ENCODE measurements around the gene GATB. TPM values are rescaled to one million over a fixed set of nuclear protein-coding genes. Genes with fewer than 3 reads are reported as not detected.
A peak's percentile ranks its signal among the peaks of the same experiment; 100 is the strongest.
"Not testable (repeated sequence)": the region's sequence is repeated elsewhere in the genome, so short reads cannot be mapped to it uniquely, and the experiment has no call there.

The GATB gene
- total RNA-seq, 1 donor from 2014 or later: 20.8 TPM

DNA sequence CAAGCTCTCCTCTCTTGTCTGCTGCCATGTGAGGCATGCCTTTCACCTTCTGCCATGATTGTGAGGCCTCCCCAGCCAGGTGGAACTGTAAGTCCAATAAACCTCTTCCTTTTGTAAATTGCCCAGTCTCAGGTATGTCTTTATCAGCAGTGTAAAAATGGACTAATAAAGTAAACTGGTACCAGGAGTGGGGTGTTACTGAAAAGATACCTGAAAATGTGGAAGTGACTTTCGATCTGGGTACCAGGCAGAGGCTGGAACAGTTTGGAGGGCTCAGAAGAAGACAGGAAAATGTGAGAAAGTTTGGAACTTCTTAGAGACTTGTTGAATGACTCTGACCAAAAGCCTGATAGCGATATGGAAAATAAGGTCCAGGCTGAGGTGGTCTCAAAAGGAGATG, 24.0 kb downstream of the GATB start:
- FAIRE-seq; DNase-seq (ENCODE audit: low spot score in 2 of 2): not testable (repeated sequence)

DNA sequence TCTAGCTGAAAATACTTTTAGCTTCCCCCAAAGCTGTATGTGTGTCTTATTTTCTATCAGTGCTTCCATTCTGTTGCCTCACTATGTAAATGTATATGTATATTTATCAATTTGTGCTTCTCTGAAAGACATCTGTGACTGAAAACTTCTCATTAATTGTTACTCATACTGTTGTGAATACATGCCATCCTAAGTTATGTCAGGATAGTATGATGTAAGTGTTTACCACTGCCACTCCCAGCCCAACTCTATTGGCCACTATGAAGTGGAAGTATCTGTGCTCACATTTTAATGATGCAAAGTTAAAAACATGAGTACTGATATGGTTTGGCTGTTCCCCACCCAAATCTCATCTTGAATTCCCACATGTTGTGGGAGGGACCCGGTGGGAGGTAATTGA, 24.4 kb downstream of the GATB start:
- DNase-seq (ENCODE audit: low spot score in 2 of 2) (no peak), FAIRE-seq (no peak)

DNA sequence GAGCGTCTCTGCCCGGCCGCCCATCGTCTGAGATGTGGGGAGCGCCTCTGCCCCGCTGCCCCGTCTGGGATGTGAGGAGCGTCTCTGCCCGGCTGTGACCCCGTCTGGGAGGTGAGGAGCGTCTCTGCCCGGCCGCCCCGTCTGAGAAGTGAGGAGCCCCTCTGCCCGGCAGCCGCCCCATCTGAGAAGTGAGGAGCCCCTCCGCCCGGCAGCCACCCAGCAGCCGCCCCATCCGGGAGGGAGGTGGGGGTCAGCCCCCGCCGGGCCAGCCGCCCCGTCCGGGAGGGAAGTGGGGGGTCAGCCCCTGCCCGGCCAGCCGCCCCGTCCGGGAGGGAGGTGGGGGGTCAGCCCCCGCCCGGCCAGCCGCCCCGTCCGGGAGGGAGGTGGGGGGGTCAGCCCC, 29.1 kb downstream of the GATB start:
- not testable (repeated sequence) for DNase-seq (ENCODE audit: low spot score in 2 of 2); FAIRE-seq

DNA sequence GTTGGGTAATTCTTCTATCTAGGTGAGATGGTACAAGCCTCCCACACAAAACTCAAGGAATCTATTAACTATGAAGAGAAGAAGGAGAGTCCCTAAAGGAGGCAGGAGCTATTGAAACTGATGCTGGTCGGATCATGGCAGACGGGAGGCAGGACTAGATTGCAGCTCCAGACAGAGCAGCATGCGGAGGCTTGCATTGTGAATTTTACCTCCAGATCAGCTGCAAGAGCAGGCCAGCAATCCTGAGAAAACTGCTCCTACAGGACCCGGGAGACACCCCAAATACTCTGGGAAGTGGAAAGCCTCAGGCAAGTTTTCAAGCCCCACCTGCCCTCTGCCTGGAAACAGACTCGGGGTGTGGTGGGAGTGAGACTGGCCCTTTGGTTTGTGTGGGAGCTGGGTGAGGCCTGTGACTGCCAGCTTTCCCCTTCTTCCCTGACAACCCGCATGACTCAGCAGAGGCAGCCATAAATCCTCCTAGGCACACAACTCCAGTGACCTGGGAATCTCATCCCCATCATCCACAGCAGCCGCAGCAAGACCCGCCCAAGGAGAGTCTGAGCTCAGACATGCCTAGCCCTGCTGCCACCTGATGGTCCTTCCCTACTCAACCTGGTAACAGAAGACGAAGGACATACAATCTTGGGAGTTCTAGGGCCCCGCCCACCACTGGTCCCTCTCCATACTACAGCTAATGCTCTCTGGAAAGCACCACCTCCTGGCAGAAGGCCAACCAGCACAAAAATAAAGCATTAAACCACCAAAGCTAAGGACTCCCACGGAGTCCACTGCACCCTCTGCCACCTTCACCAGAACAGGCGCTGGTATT, 30.9 kb downstream of the GATB start:
- DNase-seq (ENCODE audit: low spot score in 2 of 2) (no peak), FAIRE-seq (no peak)

DNA sequence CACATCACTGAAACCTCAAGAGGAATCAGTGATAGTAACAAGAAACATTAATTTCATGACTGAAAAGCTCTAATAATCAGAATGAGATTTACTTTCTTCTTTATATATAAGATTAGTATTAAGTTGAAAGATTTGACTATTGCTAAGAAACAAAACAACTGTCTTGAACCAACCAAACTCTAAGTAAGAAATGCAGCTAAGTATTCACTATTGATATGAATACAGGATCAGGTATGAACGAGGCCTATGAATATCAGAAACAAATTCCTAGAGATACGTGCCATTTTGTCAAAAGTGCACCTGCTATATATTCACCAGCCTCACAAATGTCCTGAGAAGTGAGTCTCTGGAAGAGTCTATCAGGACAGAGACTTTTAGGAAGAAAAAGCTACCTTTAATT, 32.1 kb downstream of the GATB start:
- FAIRE-seq (no peak), DNase-seq (ENCODE audit: low spot score in 2 of 2) (no peak)

DNA sequence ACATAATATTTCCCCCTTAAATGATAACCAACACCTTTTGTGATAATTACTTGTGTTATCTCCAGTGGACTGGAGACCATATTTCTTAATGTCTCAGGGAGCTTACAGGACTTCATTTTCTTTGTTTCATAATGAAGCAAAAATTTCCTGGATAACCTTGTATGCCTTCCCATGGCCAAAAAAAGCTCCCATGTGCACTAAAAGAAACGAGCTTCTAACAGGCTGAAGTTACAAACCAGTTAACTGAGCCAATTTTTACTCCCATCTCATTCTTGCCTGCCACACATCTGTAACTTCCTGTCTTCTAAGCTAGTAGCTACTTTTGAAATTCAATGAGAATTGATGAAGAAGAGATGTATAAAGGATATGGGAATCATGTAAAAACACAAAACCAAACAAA, 32.8 kb downstream of the GATB start:
- no peak for DNase-seq (ENCODE audit: low spot score in 2 of 2)
- FAIRE-seq: no peak

DNA sequence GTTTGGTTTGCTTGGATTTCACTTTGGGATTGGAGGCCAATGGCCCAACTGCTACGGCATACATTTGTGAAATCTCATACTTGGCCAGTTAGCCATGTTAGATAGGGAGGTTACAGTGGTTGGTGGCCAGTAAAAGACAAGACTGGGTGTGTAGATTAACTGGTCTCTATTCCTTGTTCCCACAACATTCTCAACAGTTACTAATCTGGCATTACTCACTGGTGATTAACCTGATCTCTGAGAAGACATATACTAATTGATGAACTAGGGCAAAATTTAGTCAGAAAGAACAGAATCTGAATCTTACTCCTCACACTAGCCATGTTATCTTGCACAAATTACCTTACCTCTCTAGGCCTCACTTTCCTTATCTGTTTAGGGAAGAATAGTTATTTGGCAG, 33.4 kb downstream of the GATB start:
- FAIRE-seq: no peak

DNA sequence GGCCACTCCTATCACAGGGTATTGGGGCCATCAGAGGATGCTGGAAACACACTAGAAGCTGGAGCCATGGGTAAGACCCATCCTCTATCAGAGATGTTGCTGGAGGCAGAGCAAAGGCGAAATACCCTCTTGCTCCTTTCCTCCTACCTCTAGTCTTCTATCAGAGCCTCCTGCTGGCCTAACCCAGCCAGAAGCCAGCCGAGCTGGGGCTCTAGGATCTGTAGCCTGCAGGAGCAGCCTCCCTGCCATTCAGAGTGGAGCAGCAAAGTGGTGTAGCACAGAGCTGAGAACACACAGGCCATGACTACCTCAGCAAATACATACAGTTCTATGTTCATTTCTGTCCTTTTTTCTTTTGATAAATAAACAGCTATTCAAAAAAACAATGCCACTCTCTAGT, 35.7 kb downstream of the GATB start:
- DNase-seq (ENCODE audit: low spot score in 2 of 2) (no peak), FAIRE-seq (no peak)

More for the DNA sequence above, 33.4 kb downstream of the GATB start:
- DNase-seq (ENCODE audit: low spot score in 2 of 2): no peak

DNA sequence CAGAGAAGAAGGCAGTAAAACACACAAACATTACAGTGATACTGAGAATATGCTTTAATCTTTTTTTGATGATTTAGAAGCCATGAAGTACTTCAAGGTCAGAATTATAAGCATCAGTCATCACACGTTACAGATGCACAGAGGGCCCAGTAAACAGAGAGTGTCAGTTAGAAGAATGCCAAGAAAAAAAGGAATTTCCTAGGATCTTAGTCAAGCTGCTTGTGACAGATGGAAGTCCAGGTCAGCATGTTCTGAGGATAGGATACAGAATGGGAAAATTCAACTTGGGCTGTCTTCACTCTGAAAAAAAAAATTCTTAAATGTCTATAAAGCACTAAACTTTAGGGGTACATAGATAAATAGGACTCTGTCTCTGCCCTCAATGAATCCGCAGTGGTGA, 38.9 kb downstream of the GATB start:
- FAIRE-seq: no peak
- DNase-seq (ENCODE audit: low spot score in 2 of 2): no peak

DNA sequence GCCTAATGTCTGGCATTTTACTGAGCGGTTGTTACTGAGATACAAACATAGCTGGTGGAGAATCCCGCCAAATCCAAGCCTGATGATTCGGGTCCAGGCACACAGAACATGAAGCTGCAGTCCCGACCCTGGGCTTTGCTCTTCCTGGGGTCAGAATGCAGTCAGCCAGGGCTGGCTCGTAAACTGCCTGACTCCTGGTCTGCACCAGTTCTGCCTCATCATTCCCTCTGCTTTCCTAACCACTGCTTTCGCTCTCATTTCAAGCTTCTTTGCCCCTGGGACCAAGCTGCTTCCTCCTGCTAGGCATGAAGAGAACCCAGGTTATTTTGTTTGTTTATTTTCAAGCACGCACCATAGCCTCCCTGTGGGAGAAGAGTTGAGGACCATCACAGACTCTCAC, 39.3 kb downstream of the GATB start:
- no peak for DNase-seq (ENCODE audit: low spot score in 2 of 2)
- FAIRE-seq: no peak

DNA sequence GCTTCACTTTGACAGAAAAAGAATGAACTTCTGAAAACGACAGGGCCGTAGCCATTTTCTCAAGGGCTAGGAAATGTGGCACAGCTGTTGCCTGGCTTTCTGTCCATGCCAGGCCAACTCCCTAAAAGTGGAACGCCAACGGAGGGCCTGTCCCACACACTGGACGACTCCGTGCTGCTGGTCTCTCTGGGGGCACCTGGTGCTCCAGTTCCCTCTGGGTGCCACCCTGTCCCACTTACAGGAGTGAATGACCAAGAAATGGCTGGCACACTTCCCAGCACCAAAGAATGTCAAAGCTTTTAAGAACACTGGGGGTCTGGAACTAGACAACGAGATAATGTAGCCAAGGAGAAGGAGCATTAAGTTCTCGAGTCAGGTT, 40.9 kb downstream of the GATB start:
- DNase-seq (ENCODE audit: low spot score in 2 of 2) (no peak), FAIRE-seq (no peak)

DNA sequence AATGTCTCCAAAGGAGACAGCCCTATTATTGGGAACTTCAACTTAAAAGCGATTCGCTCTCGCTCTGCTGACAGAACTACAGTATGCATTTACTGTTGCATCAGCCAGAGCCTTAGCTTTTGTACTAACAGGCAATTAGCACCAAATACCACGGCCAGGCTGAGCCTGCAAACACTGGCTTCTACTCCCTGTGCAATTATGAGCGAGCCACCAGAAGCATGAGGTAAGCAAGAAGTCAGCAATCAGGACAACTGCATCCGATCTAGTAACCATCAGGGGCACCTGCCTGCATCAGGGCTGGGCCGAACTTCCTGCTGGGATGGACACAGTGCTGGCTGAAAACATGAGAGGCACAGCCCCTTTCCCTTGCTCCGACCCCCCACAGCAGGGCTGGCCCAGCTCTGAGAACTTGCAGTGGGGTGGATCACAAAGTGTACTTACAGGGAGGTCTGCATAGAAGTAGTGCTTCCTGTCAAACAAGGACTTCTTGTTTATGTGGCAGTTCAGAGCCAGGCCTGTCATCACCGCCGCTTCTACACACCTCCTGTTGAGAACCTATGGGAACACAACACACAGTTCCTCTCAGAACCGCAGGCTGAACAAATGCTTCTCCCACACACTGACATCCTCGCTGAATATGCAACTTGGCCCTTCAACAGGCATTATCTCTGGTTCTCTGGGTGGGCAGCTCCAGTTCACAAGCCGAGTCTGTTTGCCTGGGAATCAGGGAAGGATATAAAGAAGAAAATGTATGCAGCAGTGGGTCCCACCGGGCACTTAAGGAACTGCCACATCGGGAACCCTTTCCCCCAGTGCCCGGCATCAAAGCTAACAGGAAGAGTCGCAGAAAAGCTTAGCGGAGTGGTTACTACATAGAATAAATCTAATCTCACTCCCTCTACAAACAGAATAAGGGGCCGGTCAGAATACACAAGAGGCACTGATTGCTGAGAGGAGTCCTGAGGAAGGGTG, 41.5 kb downstream of the GATB start:
- DNase-seq (ENCODE audit: low spot score in 2 of 2): no peak

DNA sequence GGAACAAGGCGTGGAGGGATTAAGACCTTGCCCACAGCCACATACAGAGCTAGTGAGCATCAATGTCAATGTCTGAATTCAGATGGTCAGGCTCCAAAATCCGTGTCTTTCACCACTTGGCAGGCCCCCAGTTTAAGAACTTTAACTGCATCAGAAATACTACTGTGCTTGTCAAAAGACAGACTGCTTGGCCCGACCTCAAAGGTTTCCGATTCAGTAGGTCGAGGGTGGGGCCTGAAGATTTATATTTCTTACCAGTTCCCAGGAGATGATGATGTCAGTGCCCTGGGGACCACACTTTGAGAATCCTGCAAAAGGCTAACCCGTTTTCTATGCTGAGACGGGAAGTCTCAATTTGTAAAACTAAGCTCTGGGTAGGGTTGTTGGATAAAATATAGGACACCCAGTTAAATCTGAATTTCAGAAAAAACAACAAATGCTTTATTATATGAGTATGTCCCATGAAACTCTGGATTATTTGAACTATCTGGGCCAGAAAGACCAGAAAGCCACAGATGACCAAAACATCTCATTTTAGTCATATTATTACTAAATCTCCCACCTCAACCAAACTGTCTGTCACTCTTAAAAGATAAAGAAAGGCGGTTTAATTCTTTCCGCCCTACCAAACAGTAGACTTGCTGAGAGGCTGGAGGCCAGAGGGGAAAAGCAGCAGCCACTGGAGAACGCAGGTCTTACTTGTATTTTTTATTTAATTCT, 42.7 kb downstream of the GATB start:
- no peak for DNase-seq (ENCODE audit: low spot score in 2 of 2)
- no peak for FAIRE-seq

More for the DNA sequence above, 41.5 kb downstream of the GATB start:
- FAIRE-seq: no peak

DNA sequence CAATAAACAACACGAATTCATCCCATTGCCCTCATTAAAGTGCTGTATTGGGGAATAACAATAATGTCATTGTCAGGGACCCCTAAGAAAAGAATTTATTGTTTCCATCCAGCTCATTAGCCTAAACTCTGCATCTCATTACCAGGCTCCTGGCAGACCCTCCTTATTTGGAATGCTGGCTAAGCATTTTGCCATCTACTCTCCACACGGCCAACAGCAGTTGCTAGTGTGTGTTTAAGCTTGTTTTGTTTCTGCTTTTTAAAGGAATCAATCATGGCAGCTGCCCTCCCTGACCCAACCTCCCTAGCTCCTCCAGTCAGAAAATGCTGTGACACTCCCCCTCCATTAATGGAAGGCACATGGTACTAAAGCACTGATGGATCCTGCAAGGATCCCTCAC, 43.5 kb downstream of the GATB start:
- FAIRE-seq: peak; percentile 64
- DNase-seq (ENCODE audit: low spot score in 2 of 2): peak in 1 of 2 donors; percentile 55

DNA sequence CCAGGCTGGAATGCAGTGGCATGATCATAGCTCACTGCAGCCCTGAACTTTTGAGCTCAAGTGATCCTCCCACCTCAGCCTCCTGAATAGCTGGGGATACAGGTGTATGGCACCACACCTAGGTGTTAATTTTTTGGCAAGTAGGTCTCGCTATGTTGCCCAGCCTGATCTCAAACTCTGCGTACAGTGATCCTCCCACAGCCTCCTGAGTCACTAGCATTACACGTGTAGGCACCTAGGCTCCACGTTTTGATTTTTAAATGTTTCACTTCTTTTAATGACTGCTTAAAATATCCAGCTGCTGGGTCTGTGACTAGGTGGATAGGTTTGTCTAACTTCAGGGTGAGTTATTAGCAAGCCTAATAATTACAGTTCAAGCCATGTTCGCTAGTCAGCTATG, 44.5 kb downstream of the GATB start:
- DNase-seq (ENCODE audit: low spot score in 2 of 2) (no peak), FAIRE-seq (no peak)

DNA sequence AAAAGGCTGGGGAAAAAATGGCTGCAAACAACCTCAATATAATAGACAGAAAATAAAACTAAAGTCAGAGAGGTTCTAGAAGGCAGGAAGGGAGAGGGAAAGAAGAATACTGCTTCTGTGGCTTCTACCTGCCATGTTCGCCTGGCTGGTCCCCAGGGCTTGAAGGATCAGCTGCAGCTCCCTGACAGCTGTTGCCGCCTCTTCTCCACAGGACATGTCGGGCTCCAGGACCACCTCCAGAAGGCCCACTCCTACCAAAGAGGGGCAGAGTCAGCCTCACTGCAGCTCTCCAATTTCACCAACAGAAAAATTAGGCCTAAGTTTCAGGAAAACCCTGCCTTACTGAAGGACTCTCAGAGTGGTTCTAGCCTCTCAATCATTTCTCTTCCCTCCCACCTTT, 44.9 kb downstream of the GATB start:
- DNase-seq (ENCODE audit: low spot score in 2 of 2): no peak

DNA sequence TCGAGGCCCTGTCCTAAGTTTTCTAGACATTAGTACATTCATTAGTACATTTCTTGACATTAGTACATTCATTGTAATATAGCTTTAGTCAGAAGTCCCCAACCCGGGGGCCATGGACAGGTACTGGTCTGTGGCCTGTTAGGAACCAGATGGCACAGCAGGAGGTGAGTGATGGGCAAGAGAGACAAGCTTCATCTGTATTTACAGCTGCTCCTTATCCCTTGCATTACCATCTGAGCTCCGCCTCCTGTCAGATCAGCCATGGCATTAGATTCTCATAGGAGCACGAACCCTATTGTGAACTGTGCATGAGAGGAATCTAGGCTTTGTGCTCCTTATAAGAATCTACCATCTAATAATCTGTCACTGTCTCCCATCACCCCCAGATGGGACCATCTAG, 48.0 kb downstream of the GATB start:
- FAIRE-seq (no peak), DNase-seq (ENCODE audit: low spot score in 2 of 2) (no peak)

More for the DNA sequence above, 44.9 kb downstream of the GATB start:
- FAIRE-seq: no peak

DNA sequence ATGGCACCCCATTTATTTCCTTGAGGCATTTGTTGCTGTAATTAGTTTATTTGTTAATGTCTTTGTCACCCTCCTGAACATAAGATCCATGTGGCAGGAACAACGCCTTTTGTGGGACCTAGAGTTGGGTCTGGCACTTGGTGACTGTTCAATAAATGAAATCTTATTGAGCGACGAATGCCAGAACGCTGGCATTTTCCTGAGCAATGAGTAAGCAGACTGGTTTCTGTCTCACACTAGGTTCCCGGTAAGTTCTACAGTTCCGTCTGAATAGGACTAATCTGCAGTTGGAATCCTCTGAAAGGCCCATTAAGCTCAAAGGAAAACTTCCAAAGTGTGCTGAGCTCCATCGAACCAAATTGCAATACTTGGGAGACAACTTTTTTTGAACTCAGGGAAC, 49.2 kb downstream of the GATB start:
- DNase-seq (ENCODE audit: low spot score in 2 of 2) (no peak), FAIRE-seq (no peak)

DNA sequence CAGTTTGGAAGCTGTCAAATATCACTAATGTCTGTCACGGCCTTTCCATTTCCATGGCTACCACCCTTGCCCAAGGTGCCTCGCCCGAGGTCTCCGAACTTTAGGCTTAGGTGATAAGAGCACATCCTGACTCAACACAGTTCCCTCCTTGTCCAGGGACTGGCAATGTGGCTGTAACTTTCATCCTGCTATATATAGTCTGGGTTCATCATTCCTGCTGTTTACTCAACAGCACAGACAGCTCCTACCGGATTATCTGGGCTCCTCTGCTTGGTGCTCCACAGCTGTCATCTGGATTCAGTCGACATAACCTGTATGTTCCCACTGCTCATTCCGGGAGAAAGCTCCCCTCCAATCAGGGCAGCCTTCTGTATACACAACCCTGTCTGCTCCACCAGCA, 51.2 kb downstream of the GATB start:
- DNase-seq (ENCODE audit: low spot score in 2 of 2) (no peak), FAIRE-seq (no peak)

DNA sequence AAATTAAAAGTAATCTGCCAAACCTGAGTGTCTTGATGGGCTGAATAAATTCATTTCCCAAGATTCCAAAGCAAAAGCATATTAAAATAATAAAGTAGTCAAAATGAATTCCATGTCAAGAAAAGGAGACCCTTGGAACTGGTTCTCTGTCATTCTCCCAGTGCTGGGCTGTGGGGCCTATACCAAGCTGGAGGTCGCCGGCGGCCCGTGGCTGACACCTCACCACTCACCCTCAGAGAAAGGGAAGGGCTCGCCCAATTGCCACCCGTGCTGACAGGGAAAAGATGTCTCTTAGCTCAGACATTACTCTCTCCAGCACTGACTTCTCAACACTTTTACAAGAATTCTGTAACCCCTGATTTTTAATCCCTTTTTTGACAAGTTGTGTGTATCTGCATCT, 51.7 kb downstream of the GATB start:
- FAIRE-seq (no peak), DNase-seq (ENCODE audit: low spot score in 2 of 2) (no peak)

DNA sequence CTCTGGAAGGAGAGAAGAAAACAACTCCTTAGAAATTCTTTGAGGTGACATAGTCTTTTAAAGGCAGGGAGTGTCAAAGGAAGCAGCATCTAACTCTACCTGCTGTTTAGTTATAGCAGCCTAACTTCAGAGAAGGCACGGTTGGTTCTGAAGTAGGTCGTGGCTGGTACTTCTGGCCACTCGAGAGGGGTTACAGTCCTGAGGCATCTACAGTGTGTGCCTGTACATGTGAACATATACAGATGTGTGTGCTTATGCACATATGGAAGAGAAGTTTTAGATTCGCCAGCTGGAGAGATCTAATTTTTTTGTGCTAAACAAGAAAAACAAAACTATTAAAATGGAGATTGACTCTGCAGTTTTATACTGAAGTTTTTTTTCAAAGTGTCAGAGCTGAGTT, 52.7 kb downstream of the GATB start:
- FAIRE-seq: no peak
- no peak for DNase-seq (ENCODE audit: low spot score in 2 of 2)

All from frontal cortex (tissue), 4 donors.